HUES48 (cell line): ENCODE data around the gene HOTAIR.

Experiments
- H3K27ac ChIP-seq: one replicate; pipeline ENCODE4 v1.7.0; 2013; ENCODE audit warnings: low read depth, low read length, inconsistent platforms
- H3K27me3 ChIP-seq: 2 replicates; pipeline ENCODE4 v1.6.1; 2013; ENCODE audit warnings: mild to moderate bottlenecking, low read length; ENCODE audit not compliant: control insufficient read depth, insufficient read depth
- H3K36me3 ChIP-seq: 2 replicates; pipeline ENCODE4 v1.6.1; 2013; ENCODE audit warnings: low read length; ENCODE audit not compliant: control insufficient read depth, insufficient read depth
- H3K4me1 ChIP-seq: 2 replicates; pipeline ENCODE4 v1.6.1; 2013; ENCODE audit warnings: mild to moderate bottlenecking, low read length; ENCODE audit not compliant: control insufficient read depth, insufficient read depth
- H3K4me3 ChIP-seq: 2 replicates; pipeline ENCODE4 v1.5.1; 2013; ENCODE audit warnings: mild to moderate bottlenecking, low read depth, low read length
- H3K9ac ChIP-seq: 2 replicates; pipeline ENCODE4 v1.6.1; 2013; ENCODE audit warnings: mild to moderate bottlenecking, low read depth, low read length, moderate library complexity
- H3K9me3 ChIP-seq: 2 replicates; pipeline ENCODE4 v1.6.1; 2013; ENCODE audit warnings: low read length; ENCODE audit not compliant: control insufficient read depth, insufficient read depth

The HOTAIR gene

GRCh38 chr12:53974084-53975063 is at the start of gene HOTAIR:
TSS of gene HOTAIR (minus strand) at chr12:53974954.
- H3K27me3 ChIP-seq: peaks cover 100% of the 10 kb centered on the region
- no peaks in the 10 kb centered on the region for H3K4me1 ChIP-seq
- H3K9ac ChIP-seq: no peak within 1 kb of the TSS
- H3K9me3 ChIP-seq: no peaks in the 10 kb centered on the region
- no peaks in the 10 kb centered on the region for H3K36me3 ChIP-seq
- no peak within 1 kb of the TSS for H3K4me3 ChIP-seq
- H3K27ac ChIP-seq: no peak within 1 kb of the TSS

DNA sequence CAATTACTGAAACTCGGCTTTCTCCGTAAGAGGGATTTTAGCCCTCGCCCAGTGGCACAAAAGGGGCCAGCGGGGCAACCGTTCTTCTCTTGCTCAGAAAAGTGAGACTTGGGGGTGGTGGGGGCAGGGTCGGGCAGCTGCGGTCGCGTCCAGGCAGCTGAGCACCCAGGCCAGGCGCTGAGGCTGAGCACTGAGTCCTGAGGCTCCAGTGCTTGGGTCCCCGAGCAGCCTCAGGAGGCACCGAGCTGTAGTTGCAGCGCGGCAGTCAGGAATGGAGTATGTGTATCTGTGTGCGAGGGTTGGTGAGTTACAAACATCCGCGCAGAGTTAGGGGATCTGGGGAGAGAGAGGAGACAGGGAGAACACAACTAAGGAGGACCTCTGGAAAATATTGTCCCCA is 49.4 kb upstream of the HOTAIR start:
- Histone ChIP-seq H3K9me3 (no peaks in the 10 kb centered on the region), H3K27ac (no peak overlapping the region), H3K4me3 (no peak overlapping the region), H3K4me1 (peaks cover 12% of the 10 kb centered on the region; the same call in 1 of the 2 replicates), H3K27me3 (peaks cover 100% of the 10 kb centered on the region), H3K36me3 (no peaks in the 10 kb centered on the region), H3K9ac (no peak overlapping the region)

DNA sequence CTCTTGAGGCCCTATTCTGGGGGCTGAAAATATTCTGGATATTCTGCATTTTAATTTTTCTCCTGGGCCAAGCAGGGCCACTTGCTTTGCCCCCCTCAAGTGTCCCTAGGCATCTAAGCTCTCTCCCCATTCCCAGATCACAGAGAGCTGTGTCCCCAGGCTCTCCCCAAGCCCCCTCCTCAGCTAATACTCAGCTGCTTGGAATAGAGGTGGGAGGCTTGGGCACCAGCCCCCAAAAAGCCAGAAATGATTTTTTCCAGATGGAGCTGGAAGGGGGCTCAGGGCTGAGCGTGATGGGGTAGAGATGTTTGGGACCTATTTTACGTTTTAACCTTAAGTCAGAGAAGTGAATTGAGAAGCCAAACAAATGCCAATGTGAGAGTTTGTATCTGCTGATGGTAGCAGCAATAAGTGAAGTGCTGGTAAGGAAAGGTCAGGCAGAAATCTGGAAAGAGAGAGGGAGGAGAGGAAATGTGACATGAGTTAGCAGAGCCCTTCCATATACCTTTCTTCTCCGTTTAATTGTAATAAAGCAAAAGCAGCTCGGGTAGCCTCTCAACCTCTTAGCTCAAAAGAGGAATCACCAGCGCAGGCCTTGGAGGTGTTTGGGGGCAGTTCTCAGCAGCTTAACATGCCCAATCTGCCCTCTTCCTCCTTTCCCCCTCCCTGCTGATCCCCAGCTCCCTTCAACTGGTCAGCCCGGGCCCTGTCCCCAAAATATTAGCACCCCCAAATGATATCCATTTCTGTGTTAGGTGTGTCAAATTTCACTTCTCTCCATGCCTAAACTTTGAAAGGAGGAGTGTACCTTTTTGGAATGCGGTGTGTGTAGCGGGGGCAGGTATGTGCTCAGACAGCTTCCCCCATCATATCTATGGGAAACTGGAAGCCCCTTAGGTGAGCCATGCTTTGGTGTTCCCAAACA is 48.5 kb upstream of the HOTAIR start:
- Histone ChIP-seq H3K4me3 (no peak overlapping the region), H3K27me3 (peaks cover 100% of the 10 kb centered on the region)

DNA sequence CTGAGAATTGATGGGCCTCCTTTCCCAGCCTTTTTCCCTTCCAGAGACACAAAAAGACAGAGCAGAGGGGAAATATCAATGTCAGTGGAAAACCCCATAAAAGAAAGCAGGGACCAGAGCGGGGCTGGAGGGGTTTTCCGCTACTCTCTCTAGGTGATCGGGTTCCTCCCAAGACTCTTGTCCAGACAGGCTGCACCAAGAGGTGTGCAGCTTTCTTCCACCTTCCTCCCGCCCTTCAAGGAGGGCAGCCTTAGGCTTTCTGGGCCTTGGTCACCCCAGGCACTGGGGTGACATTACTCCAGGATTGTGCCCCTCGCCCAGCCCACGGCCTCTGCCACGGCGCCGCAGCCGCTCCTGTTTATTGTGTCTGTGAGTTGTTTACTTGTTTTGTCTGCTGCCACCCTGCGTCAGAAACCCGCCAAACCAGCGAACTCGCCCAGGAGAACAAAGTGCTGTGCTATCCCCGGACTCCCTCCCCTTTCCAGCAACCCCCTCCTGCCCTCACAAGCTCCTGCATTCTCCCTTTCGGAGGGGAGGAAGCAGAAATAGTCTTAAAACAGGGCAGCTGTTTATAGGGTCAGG is 46.8 kb upstream of the HOTAIR start:
- H3K36me3 ChIP-seq: no peaks in the 10 kb centered on the region
- no peak overlapping the region for H3K9ac ChIP-seq
- H3K27me3 ChIP-seq: peaks cover 100% of the 10 kb centered on the region
- no peak overlapping the region for H3K4me3 ChIP-seq
- no peaks in the 10 kb centered on the region for H3K9me3 ChIP-seq
- H3K4me1 ChIP-seq: peaks cover 21% of the 10 kb centered on the region; the same call in 1 of the 2 replicates
- no peak overlapping the region for H3K27ac ChIP-seq

More for the DNA sequence above, 48.5 kb upstream of the HOTAIR start:
- Histone ChIP-seq H3K9ac (no peak overlapping the region), H3K9me3 (no peaks in the 10 kb centered on the region), H3K27ac (no peak overlapping the region), H3K36me3 (no peaks in the 10 kb centered on the region), H3K4me1 (peaks cover 15% of the 10 kb centered on the region; the same call in 1 of the 2 replicates)

DNA sequence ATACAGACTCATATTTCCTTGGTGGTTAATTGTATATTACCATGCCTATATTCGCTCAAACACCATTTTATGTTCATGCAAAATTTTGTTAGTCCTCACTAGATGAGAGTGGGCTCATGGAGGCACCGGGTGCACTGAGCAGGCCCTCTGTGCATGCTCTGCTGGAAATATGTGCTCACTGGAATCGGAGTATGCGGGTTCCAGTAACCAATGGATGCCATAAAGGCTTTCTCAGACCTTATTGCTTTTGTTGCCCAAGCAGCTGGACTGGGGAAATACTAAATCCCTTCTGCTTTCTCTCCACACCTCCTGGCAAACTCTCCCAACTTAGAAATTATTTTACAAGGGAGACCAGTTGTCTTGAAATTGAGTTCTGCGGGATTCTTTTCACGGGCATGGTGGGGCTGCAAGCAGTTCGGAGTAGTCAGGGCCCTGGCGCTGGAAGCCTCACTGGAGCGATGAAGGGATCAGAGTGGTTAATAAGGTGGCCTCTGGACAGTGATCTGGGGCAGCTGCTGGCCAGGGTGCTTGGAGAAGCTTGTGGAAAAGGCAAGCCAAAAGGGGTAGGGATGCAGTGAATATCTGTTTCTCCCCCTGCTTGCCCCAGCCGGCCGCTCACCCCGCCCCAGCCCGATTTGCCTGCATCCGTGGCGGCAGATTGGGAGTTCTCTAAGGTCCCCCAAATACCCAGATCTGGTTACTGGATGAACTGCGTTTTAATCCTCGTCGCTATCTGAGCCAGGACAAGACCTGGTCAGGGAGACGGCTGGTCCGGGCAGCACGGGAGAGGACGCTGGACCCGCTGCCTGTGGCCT is 46.0 kb upstream of the HOTAIR start:
- Histone ChIP-seq H3K4me1 (peaks cover 21% of the 10 kb centered on the region; the same call in 1 of the 2 replicates), H3K4me3 (no peak overlapping the region), H3K9ac (no peak overlapping the region), H3K36me3 (no peaks in the 10 kb centered on the region), H3K9me3 (no peaks in the 10 kb centered on the region), H3K27me3 (peaks cover 100% of the 10 kb centered on the region), H3K27ac (no peak overlapping the region)

DNA sequence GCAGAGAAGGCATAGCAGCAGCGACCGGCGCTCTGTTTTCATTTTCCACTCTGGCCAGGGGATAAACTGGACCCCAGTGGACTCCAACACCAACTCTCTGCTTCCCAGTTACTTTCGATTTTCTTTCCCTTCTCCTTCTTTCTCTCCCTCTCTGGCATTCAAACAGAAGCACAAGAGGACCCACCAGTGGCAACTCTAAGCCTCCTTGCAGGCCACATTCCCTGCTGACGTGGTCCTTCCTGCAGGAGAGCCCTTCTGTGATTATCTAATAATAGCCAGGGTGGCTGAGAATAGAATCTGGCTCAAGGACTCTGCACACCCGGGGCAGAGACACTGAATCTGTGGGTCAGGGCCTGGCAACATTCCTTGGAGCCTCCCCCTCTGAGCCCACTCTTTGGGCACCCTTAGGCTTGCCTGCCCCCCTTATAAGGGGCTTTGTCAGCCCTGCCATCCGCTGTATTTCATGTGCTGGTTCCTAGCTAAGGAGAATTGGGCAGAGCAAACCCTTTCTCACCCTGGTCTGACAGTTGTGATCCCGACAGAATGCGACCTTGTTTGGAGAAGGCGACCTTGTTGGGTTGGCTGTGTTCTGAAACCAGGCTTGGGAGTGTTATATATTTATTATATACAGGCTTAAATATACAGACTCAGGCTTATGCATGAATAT is 45.3 kb upstream of the HOTAIR start:
- H3K4me1 ChIP-seq: peaks cover 21% of the 10 kb centered on the region; the same call in 1 of the 2 replicates
- no peak overlapping the region for H3K27ac ChIP-seq
- H3K4me3 ChIP-seq: no peak overlapping the region
- H3K36me3 ChIP-seq: no peaks in the 10 kb centered on the region
- no peak overlapping the region for H3K9ac ChIP-seq
- no peaks in the 10 kb centered on the region for H3K9me3 ChIP-seq
- H3K27me3 ChIP-seq: peaks cover 100% of the 10 kb centered on the region

DNA sequence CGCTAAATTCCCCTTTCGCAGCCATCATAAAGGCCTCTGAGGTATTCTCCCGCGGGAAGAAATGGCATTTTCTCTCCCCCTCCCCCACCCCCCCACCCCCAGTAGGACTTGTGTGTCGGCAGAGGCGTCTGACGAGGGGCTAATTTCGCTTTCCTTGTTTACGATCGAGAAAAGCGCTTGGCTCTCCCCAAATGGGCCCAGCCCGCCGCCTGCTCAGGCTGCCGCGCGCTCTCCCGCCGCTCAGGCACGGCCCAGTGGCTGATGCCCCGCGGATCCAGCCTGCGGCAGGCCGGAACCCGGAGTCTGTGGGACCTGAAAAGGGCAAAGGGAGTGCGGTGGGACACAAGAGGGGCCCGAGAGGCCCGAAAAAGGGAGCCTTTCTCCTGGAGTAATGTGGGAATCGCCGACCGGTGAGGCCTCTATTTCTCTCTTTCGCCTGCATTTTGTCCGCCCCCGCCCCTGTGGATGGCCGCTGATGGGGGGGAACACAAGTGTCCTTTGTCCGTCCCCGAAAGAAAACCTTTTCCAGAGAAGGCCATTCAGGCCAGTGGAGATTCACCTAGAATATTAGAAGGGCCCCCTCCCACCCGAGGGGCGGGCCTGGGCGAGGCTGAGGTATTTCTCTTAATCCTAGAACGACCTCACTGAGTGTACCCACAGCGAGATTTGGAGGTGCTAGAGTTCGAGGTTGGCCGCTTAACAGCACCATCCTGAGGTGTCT is 44.5 kb upstream of the HOTAIR start:
- no peak overlapping the region for H3K4me3 ChIP-seq
- no peaks in the 10 kb centered on the region for H3K9me3 ChIP-seq
- H3K27ac ChIP-seq: no peak overlapping the region
- no peaks in the 10 kb centered on the region for H3K36me3 ChIP-seq
- H3K4me1 ChIP-seq: peaks cover 23% of the 10 kb centered on the region; the same call in 1 of the 2 replicates
- peaks cover 100% of the 10 kb centered on the region for H3K27me3 ChIP-seq
- H3K9ac ChIP-seq: no peak overlapping the region

GRCh38 chr12:54018468-54018984 is 43.8 kb upstream of the HOTAIR start:
- Histone ChIP-seq H3K27ac (no peak overlapping the region), H3K36me3 (no peaks in the 10 kb centered on the region), H3K27me3 (peaks cover 100% of the 10 kb centered on the region), H3K4me3 (peak overlapping the region; percentile 34; the same call in 1 of the 2 replicates), H3K4me1 (peaks cover 27% of the 10 kb centered on the region; the same call in 1 of the 2 replicates), H3K9ac (no peak overlapping the region), H3K9me3 (no peaks in the 10 kb centered on the region)

- H3K27ac ChIP-seq: no peak overlapping the region
- H3K9ac ChIP-seq: no peak overlapping the region
- H3K4me1 ChIP-seq: peaks cover 27% of the 10 kb centered on the region; the same call in 1 of the 2 replicates
These were observed 43.2 kb upstream of the HOTAIR start for GRCh38 chr12:54017878-54018467.

More at GRCh38 chr12:54017878-54018467, 43.2 kb upstream of the HOTAIR start:
- Histone ChIP-seq H3K4me3 (peak overlapping the region; percentile 34), H3K9me3 (no peaks in the 10 kb centered on the region), H3K36me3 (no peaks in the 10 kb centered on the region), H3K27me3 (peaks cover 100% of the 10 kb centered on the region)
